ENCODE data around the gene CLN6. TPM values are rescaled to one million over a fixed set of nuclear protein-coding genes. Genes with fewer than 3 reads are reported as not detected.
"Not testable (repeated sequence)": the region's sequence is repeated elsewhere in the genome, so short reads cannot be mapped to it uniquely, and the experiment has no call there.

CLN6 gene
- total RNA-seq, 2 donors from 2014 or later = 6.4 to 7.4 TPM

GRCh38 chr15:68228971-68229385, 550 bp downstream of the CLN6 start:
- peaks cover 0 to 21% of the 10 kb centered on the region in 2 donors for H3K4me1 ChIP-seq
- DNase-seq (ENCODE audit: low spot score) = peak; percentile 58
- H3K27ac ChIP-seq = peak overlapping the region; percentile 77 to 81
- no peaks in the 10 kb centered on the region for H3K27me3 ChIP-seq
- no peak for TF ChIP-seq CTCF (IDR thresholded peaks at IDR 0.05)
- peak overlapping the region; percentile 58 to 68 for H3K4me3 ChIP-seq
- H3K36me3 ChIP-seq = no peaks in the 10 kb centered on the region
- H3K9me3 ChIP-seq = no peaks in the 10 kb centered on the region

GRCh38 chr15:68228143-68228970, 1.2 kb downstream of the CLN6 start:
- Histone ChIP-seq H3K36me3 (no peaks in the 10 kb centered on the region), H3K9me3 (no peaks in the 10 kb centered on the region), H3K27me3 (no peaks in the 10 kb centered on the region), H3K27ac (peak overlapping the region in 1 of 2 donors; percentile 81), H3K4me1 (peaks cover 0 to 21% of the 10 kb centered on the region in 2 donors), H3K4me3 (peak overlapping the region; percentile 58 to 68)
- DNase-seq (ENCODE audit: low spot score) = no peak
- no peak for TF ChIP-seq CTCF (IDR thresholded peaks at IDR 0.05)

GRCh38 chr15:68227643-68228142, 1.8 kb downstream of the CLN6 start:
- Histone ChIP-seq H3K9me3 (no peaks in the 10 kb centered on the region), H3K4me3 (no peak overlapping the region), H3K4me1 (peaks cover 0 to 21% of the 10 kb centered on the region in 2 donors), H3K36me3 (no peaks in the 10 kb centered on the region), H3K27ac (no peak overlapping the region), H3K27me3 (no peaks in the 10 kb centered on the region)
- no peak for TF ChIP-seq CTCF (IDR thresholded peaks at IDR 0.05)
- DNase-seq (ENCODE audit: low spot score) = peak; percentile 50

GRCh38 chr15:68225442-68225841, 4.1 kb downstream of the CLN6 start:
- not testable (repeated sequence) for H3K27me3 ChIP-seq, H3K4me3 ChIP-seq, H3K9me3 ChIP-seq, H3K27ac ChIP-seq, H3K36me3 ChIP-seq
- peak; percentile 36 for DNase-seq (ENCODE audit: low spot score)
- peaks cover 0 to 21% of the 10 kb centered on the region in 2 donors for H3K4me1 ChIP-seq

- DNase-seq (ENCODE audit: low spot score) = peak; percentile 47
Measured at GRCh38 chr15:68224546-68225250, 4.8 kb downstream of the CLN6 start.

More at GRCh38 chr15:68224546-68225250, 4.8 kb downstream of the CLN6 start:
- H3K4me3 ChIP-seq = no peak overlapping the region
- H3K36me3 ChIP-seq = no peaks in the 10 kb centered on the region
- no peaks in the 10 kb centered on the region for H3K9me3 ChIP-seq
- no peaks in the 10 kb centered on the region for H3K27me3 ChIP-seq
- no peak overlapping the region for H3K27ac ChIP-seq
- peaks cover 0 to 15% of the 10 kb centered on the region in 2 donors for H3K4me1 ChIP-seq
- TF ChIP-seq CTCF (IDR thresholded peaks at IDR 0.05) = no peak
